ENCODE data around the gene SIX4. TPM values are rescaled to one million over a fixed set of nuclear protein-coding genes. Genes with fewer than 3 reads are reported as not detected.

The SIX4 gene
- total RNA-seq, 5 donors from 2014 or later (not counting 1 experiment from before 2014, with no cell fraction given) = 0.12 to 0.22 (median 0.13) TPM; not detected in 2

DNA sequence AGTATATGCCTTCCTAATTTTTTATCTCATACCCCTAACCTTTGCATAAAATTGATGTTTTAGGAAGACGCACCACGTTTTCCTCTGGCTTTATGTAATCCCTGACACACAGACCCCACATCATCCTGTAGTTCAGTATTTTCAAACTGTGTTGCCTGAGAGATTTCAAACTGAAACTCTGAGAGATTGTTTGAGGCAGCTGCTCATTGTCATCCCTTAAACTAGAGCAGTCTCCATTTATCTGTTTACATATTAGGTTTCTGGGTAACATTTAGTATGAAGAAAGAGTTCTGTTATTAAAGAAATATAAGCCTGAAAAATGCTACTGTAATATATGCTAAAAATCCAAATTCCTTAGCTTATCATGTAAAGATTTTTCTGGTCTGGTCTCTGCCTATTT, 34.7 kb upstream of the SIX4 start:
- peaks cover 33 to 47% (median 46%) of the 10 kb centered on the region in 3 donors for H3K4me1 Mint-ChIP-seq
- no peak for ATAC-seq (replicated peaks in 1 of 4)

DNA sequence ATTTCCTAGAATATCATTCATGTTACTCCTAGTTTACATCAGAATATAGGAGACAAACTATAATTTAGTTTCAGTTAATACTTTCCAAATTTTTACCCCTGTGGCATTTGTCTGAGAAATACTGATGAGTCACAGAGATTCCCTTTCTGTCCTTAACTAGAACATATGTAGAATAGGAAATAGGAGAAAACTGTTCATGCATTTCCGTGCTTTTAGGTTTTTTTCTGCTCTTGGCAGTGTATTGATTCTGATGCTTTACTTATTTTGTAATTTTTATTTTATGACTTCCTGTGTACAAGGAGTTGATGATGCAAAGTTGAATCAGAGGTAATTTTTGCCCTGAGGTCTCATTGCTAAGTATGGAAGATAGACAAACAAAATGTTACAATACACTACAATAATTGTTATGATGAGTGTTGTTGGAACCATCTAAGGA, 33.4 kb upstream of the SIX4 start:
- no CpG with 5 or more reads among the region's 1 CpG for WGBS (ENCODE audit: insufficient coverage)
- H3K27me3 ChIP-seq (replicated peaks in 1 of 2; ENCODE audit: control insufficient read depth in 2 of 2, extremely low read depth in 1 of 2, insufficient read depth in 2 of 2, low read length in 1 of 2) = no peaks in the 10 kb centered on the region
- no peaks in the 10 kb centered on the region for H3K27me3 Mint-ChIP-seq
- no peaks in the 10 kb centered on the region for H3K36me3 ChIP-seq (ENCODE audit: control insufficient read depth in 2 of 2, extremely low read depth in 1 of 2, insufficient read depth in 1 of 2, low read length in 1 of 2)
- ChIA-PET CTCF (interaction anchor here in 1 of 2 donors (1.2 kb wide), 1 partner anchor 24 kb away, joined by 3 read pairs; no protein-coding TSS in a partner anchor), POLR2A (interaction anchor here in 1 of 2 donors (0.6 kb wide), 1 partner anchor 792 kb away, joined by 3 read pairs; no protein-coding TSS in a partner anchor)
- H3K9me3 ChIP-seq = no peaks in the 10 kb centered on the region
- H3K27ac ChIP-seq (ENCODE audit: low read length) = no peak overlapping the region
- no peak overlapping the region for H3K4me3 ChIP-seq (ENCODE audit: control insufficient read depth in 1 of 2, extremely low read depth in 1 of 2, low read length in 1 of 2)
- no peak overlapping the region for H3K4me3 Mint-ChIP-seq
- peaks cover 10% of the 10 kb centered on the region for H3K36me3 Mint-ChIP-seq
- peaks cover 44 to 58% (median 57%) of the 10 kb centered on the region in 3 donors for H3K4me1 Mint-ChIP-seq
- no peak overlapping the region for H3K27ac Mint-ChIP-seq
- H3K4me1 ChIP-seq (ENCODE audit: control insufficient read depth in 1 of 2, extremely low read depth in 1 of 2, insufficient read depth in 2 of 2, low read length in 2 of 2) = peaks cover 22 to 26% of the 10 kb centered on the region in 2 experiments
- DNase-seq (no peak), ATAC-seq (replicated peaks in 1 of 4) (no peak)
- H3K9me3 Mint-ChIP-seq = no peaks in the 10 kb centered on the region

More for the DNA sequence above, 34.7 kb upstream of the SIX4 start:
- Histone ChIP-seq H3K27me3 (replicated peaks in 1 of 2; ENCODE audit: control insufficient read depth in 2 of 2, extremely low read depth in 1 of 2, insufficient read depth in 2 of 2, low read length in 1 of 2) (no peaks in the 10 kb centered on the region), H3K27ac (ENCODE audit: low read length) (no peak overlapping the region), H3K9me3 (no peaks in the 10 kb centered on the region), H3K4me1 (ENCODE audit: control insufficient read depth in 1 of 2, extremely low read depth in 1 of 2, insufficient read depth in 2 of 2, low read length in 2 of 2) (peaks cover 12 to 19% of the 10 kb centered on the region in 2 experiments), H3K4me3 (ENCODE audit: control insufficient read depth in 1 of 2, extremely low read depth in 1 of 2, low read length in 1 of 2) (no peak overlapping the region), H3K36me3 (ENCODE audit: control insufficient read depth in 2 of 2, extremely low read depth in 1 of 2, insufficient read depth in 1 of 2, low read length in 1 of 2) (no peaks in the 10 kb centered on the region)
- H3K36me3 Mint-ChIP-seq = peaks cover 10% of the 10 kb centered on the region
- no peaks in the 10 kb centered on the region for H3K9me3 Mint-ChIP-seq
- no peak overlapping the region for H3K27ac Mint-ChIP-seq
- ChIA-PET POLR2A (no interaction called here), CTCF (no interaction called here)
- DNase-seq = no peak
- H3K27me3 Mint-ChIP-seq = no peaks in the 10 kb centered on the region
- H3K4me3 Mint-ChIP-seq = peak overlapping the region in 1 of 3 donors; percentile 11
- WGBS (ENCODE audit: insufficient coverage) = no CpG with 5 or more reads among the region's 2 CpGs

GRCh38 chr14:60756847-60757246, 32.7 kb upstream of the SIX4 start:
- H3K4me1 Mint-ChIP-seq = peaks cover 44 to 60% (median 59%) of the 10 kb centered on the region in 3 donors
- no peaks in the 10 kb centered on the region for H3K27me3 Mint-ChIP-seq
- no peak overlapping the region for H3K27ac Mint-ChIP-seq
- H3K9me3 ChIP-seq = no peaks in the 10 kb centered on the region
- peaks cover 10% of the 10 kb centered on the region for H3K36me3 Mint-ChIP-seq
- POLR2A ChIA-PET = interaction anchor here in 1 of 2 donors (0.6 kb wide), 1 partner anchor 791 kb away, joined by 3 read pairs; no protein-coding TSS in a partner anchor
- CTCF ChIA-PET = interaction anchor here in 1 of 2 donors (1.2 kb wide), 1 partner anchor 23 kb away, joined by 3 read pairs; no protein-coding TSS in a partner anchor
- peaks cover 24 to 29% of the 10 kb centered on the region in 2 experiments for H3K4me1 ChIP-seq (ENCODE audit: control insufficient read depth in 1 of 2, extremely low read depth in 1 of 2, insufficient read depth in 2 of 2, low read length in 2 of 2)
- ATAC-seq (replicated peaks in 1 of 4) (no peak), DNase-seq (no peak)
- no peak overlapping the region for H3K4me3 Mint-ChIP-seq
- H3K27ac ChIP-seq (ENCODE audit: low read length) = no peak overlapping the region
- no peaks in the 10 kb centered on the region for H3K9me3 Mint-ChIP-seq
- no CpG with 5 or more reads among the region's 1 CpG for WGBS (ENCODE audit: insufficient coverage)
- no peak overlapping the region for H3K4me3 ChIP-seq (ENCODE audit: control insufficient read depth in 1 of 2, extremely low read depth in 1 of 2, low read length in 1 of 2)
- no peaks in the 10 kb centered on the region for H3K36me3 ChIP-seq (ENCODE audit: control insufficient read depth in 2 of 2, extremely low read depth in 1 of 2, insufficient read depth in 1 of 2, low read length in 1 of 2)
- no peaks in the 10 kb centered on the region for H3K27me3 ChIP-seq (replicated peaks in 1 of 2; ENCODE audit: control insufficient read depth in 2 of 2, extremely low read depth in 1 of 2, insufficient read depth in 2 of 2, low read length in 1 of 2)

DNA sequence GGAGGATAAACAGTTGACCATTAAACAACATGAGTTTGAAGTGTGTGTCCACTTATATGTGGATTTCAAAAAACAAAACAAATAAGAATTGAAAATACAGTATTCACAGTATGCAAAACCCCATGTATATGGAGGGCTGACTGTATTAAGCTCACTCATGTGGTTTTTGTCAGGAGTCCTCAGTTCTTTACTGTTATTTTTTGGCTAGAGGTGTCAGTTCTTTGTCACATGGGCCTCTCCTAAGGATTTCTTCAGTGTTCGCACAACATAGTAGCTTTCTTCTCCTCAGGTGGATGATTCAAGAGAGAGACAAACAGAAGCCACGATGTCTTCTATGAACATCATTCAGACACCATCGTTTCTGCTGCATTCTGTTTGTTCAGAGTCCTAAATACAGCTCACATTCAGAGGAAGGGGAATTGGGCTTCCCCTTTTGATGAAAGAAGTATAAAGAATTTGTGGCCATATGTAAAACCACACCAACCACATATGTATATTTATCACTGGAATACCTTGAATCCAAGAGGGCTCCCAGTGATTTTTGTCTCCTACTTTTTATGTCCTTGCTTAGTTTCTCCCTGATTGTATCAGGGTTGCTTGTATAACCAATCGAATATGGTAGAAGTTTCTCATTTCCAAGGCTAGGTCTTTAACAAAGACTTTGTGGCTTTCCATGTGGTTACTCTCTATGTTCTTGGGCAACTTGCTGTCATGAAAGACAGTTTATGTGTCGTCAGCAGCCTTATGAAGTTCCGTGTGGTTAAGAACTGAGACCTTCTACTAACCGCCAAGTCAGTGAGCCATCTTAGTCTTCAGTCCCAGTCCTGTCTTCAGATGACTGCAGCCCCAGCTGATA, 29.3 kb upstream of the SIX4 start:
- H3K9me3 ChIP-seq = no peaks in the 10 kb centered on the region
- POLR2A ChIA-PET = interaction anchor here (0.5 to 0.7 kb wide), 4 partner anchors 15 to 1008 kb away, joined by 3 to 4 read pairs (median 4); partner anchors contain the start of genes MNAT1 (in 1 of the 2) and SNAPC1 (in 1 of the 2)
- H3K27ac Mint-ChIP-seq = peak overlapping the region; percentile 30 to 53
- ATAC-seq (replicated peaks in 1 of 4) (peak; percentile 93 to 98 (median 96)), DNase-seq (peak in 34 of 35 experiments; percentile 8 to 90 (median 52))
- peaks cover 20 to 25% of the 10 kb centered on the region in 2 experiments for H3K4me1 ChIP-seq (ENCODE audit: control insufficient read depth in 1 of 2, extremely low read depth in 1 of 2, insufficient read depth in 2 of 2, low read length in 2 of 2)
- H3K27me3 Mint-ChIP-seq = no peaks in the 10 kb centered on the region
- no peaks in the 10 kb centered on the region for H3K36me3 ChIP-seq (ENCODE audit: control insufficient read depth in 2 of 2, extremely low read depth in 1 of 2, insufficient read depth in 1 of 2, low read length in 1 of 2)
- H3K4me1 Mint-ChIP-seq = peaks cover 34 to 51% (median 48%) of the 10 kb centered on the region in 3 donors
- H3K9me3 Mint-ChIP-seq = no peaks in the 10 kb centered on the region
- H3K36me3 Mint-ChIP-seq = peaks cover 4% of the 10 kb centered on the region
- H3K4me3 ChIP-seq (ENCODE audit: control insufficient read depth in 1 of 2, extremely low read depth in 1 of 2, low read length in 1 of 2) = peak overlapping the region in 1 of 2 donors; percentile 47
- no peaks in the 10 kb centered on the region for H3K27me3 ChIP-seq (replicated peaks in 1 of 2; ENCODE audit: control insufficient read depth in 2 of 2, extremely low read depth in 1 of 2, insufficient read depth in 2 of 2, low read length in 1 of 2)
- 0% methylated on average over 3 of the region's 7 CpGs for WGBS (ENCODE audit: insufficient coverage)
- peak overlapping the region; percentile 28 for H3K27ac ChIP-seq (ENCODE audit: low read length)
- peak overlapping the region; percentile 15 to 63 (median 31) for H3K4me3 Mint-ChIP-seq
- CTCF ChIA-PET = interaction anchor here in 1 of 2 donors (0.7 to 1.0 kb wide), 2 partner anchors 9 to 592 kb away, joined by 3 to 4 read pairs; no protein-coding TSS in a partner anchor

DNA sequence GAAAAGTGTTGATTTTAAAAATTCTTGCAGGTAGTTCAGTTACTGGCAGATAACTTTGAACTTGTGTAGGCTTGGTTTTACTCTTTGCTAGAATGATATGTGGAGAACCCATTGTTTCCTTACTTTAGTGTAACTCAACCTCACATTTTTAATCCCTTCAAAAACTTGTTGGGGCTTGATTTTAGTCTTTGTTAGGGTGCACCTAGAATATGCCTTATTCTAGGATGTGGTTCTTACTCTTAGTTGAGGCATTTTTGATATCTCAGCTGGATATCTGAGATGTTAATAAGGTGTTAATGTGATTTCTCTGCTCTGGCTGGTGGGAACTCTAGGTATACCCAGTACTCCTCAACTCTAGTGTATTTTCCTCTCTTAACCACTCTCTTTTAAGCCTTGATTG, 20.4 kb upstream of the SIX4 start:
- H3K9me3 ChIP-seq = peaks cover 4% of the 10 kb centered on the region
- H3K27ac Mint-ChIP-seq = no peak overlapping the region
- peaks cover 22% of the 10 kb centered on the region for H3K36me3 Mint-ChIP-seq
- ATAC-seq (replicated peaks in 1 of 4) (no peak), DNase-seq (no peak)
- no peaks in the 10 kb centered on the region for H3K4me1 ChIP-seq (ENCODE audit: control insufficient read depth in 1 of 2, extremely low read depth in 1 of 2, insufficient read depth in 2 of 2, low read length in 2 of 2)
- peaks cover 3 to 12% (median 11%) of the 10 kb centered on the region in 3 donors for H3K9me3 Mint-ChIP-seq
- no peaks in the 10 kb centered on the region for H3K36me3 ChIP-seq (ENCODE audit: control insufficient read depth in 2 of 2, extremely low read depth in 1 of 2, insufficient read depth in 1 of 2, low read length in 1 of 2)
- CTCF ChIA-PET = interaction anchor here (0.6 kb wide), 2 partner anchors 9 to 45 kb away, joined by 4 read pairs; no protein-coding TSS in a partner anchor
- no peak overlapping the region for H3K4me3 ChIP-seq (ENCODE audit: control insufficient read depth in 1 of 2, extremely low read depth in 1 of 2, low read length in 1 of 2)
- H3K27ac ChIP-seq (ENCODE audit: low read length) = no peak overlapping the region
- H3K4me1 Mint-ChIP-seq = peaks cover 5 to 26% (median 18%) of the 10 kb centered on the region in 3 donors
- no peaks in the 10 kb centered on the region for H3K27me3 Mint-ChIP-seq
- POLR2A ChIA-PET = no interaction called here
- H3K27me3 ChIP-seq (replicated peaks in 1 of 2; ENCODE audit: control insufficient read depth in 2 of 2, extremely low read depth in 1 of 2, insufficient read depth in 2 of 2, low read length in 1 of 2) = no peaks in the 10 kb centered on the region
- H3K4me3 Mint-ChIP-seq = no peak overlapping the region

DNA sequence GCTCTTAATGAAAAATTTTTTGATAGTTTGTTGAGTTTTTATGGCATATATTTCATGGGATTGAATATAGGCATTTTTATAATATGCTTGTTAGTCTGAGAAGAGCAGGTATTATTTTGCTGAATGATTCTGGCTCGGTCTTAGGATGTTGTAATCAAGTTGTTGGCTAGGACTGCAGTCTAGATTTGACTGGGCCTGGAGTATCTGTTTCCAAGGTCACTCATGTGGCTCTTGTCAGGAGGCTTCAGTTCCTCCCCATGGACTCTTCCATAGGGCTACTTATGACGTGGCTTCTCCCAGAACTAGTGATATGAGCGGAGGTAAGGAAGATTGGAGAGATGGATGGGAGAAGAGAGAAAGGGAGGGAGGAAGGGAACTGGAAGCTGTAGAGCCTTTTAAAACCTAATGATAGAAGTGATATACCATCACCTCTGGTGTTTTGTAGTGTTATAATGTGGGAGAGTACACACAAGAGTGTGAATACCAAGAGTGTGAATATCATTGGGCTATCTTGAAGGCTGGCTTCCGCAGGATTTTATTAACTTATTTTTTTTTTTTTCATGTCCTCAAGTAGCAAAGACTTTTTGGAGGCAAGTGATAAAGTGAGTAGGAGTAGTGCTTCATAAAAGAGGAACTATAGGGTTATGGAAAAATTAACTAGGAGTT, 14.8 kb upstream of the SIX4 start:
- WGBS (ENCODE audit: insufficient coverage) = no CpG with 5 or more reads among the region's 4 CpGs
- DNase-seq (no peak), ATAC-seq (replicated peaks in 1 of 4) (no peak)
- CTCF ChIA-PET = interaction anchor here in 1 of 2 donors (0.6 kb wide), 1 partner anchor 34 kb away, joined by 4 read pairs; no protein-coding TSS in a partner anchor
- Mint-ChIP-seq H3K27me3 (no peaks in the 10 kb centered on the region), H3K36me3 (peaks cover 14% of the 10 kb centered on the region), H3K4me3 (no peak overlapping the region), H3K4me1 (peaks cover 34 to 44% (median 41%) of the 10 kb centered on the region in 3 donors), H3K9me3 (peaks cover 3 to 11% (median 6%) of the 10 kb centered on the region in 3 donors), H3K27ac (no peak overlapping the region)
- H3K27ac ChIP-seq (ENCODE audit: low read length) = no peak overlapping the region
- peaks cover 0 to under 1% of the 10 kb centered on the region in 2 experiments for H3K27me3 ChIP-seq (replicated peaks in 1 of 2; ENCODE audit: control insufficient read depth in 2 of 2, extremely low read depth in 1 of 2, insufficient read depth in 2 of 2, low read length in 1 of 2)
- peaks cover 4% of the 10 kb centered on the region for H3K9me3 ChIP-seq
- no peaks in the 10 kb centered on the region for H3K36me3 ChIP-seq (ENCODE audit: control insufficient read depth in 2 of 2, extremely low read depth in 1 of 2, insufficient read depth in 1 of 2, low read length in 1 of 2)
- peaks cover 0 to 12% of the 10 kb centered on the region in 2 experiments for H3K4me1 ChIP-seq (ENCODE audit: control insufficient read depth in 1 of 2, extremely low read depth in 1 of 2, insufficient read depth in 2 of 2, low read length in 2 of 2)
- POLR2A ChIA-PET = no interaction called here
- no peak overlapping the region for H3K4me3 ChIP-seq (ENCODE audit: control insufficient read depth in 1 of 2, extremely low read depth in 1 of 2, low read length in 1 of 2)

All from T-cell (primary cell).